K562 (cell line): ENCODE data around the gene POLR3K. TPM values are rescaled to one million over a fixed set of nuclear protein-coding genes. Genes with fewer than 3 reads are reported as not detected.

ENCODE experiments used
- ATAC-seq: fragments of 200-7000 bp; cut with Tn5 transposase; 3 replicates; pipeline ENCODE4 v1.9.1; 2020; ENCODE audit warnings: moderate library complexity
- BruUV-seq: library from RNA; stranded (reverse); fragments of 400-500 nt; replicated peaks from 2 replicates; lab custom pipeline; 2021; lab: Mats Ljungman, UMichigan
- CTCF ChIA-PET: fragments of 300-600 bp; formaldehyde crosslinking; extraction: SDS; loops from one replicate; lab custom pipeline; 2021; ENCODE audit warnings: low intra/inter-chr PET ratio; lab: Yijun Ruan, JAX
- POLR2A ChIA-PET: fragments of 300-600, 350-650 bp; sonication (Branson Sonifier 250); formaldehyde crosslinking; extraction: SDS; loops from one replicate; lab custom pipeline; 2021; ENCODE audit warnings: antibody characterized with exemption, inconsistent platforms; lab: Yijun Ruan, JAX
- DNase-seq, 4 experiments: peaks; one replicate each; pipeline versions ENCODE4 v3.0.0 to v3.0.0-alpha.2; 2011 to 2018; ENCODE audit warnings: low spot score in 3 of 4, mixed read lengths in 3 of 4; ENCODE audit errors: extremely low read depth in 1 of 4
- FAIRE-seq: peaks from 2 replicates; lab custom pipeline; 2011; peaks lifted over from hg19 to GRCh38; lab: Jason Lieb, UNC
- H2AFZ ChIP-seq: 2 replicates; pipeline ENCODE4 v1.6.0; 2011; ENCODE audit warnings: low read depth, low read length, control low read depth, inconsistent platforms
- H3K27ac ChIP-seq: fragments of 200-600 bp; 3 replicates; pipeline ENCODE4 v1.8.0; 2011; ENCODE audit warnings: low read depth, mild to moderate bottlenecking, control low read depth, inconsistent platforms, low read length, moderate library complexity, mixed read lengths; ENCODE audit errors: extremely low read depth
- H3K27me3 ChIP-seq, 2 experiments: fragments of 300-600 bp in 1 of 2; 2 replicates in 1 of 2; 3 replicates in 1 of 2; pipeline versions ENCODE4 v1.6.0 to v1.8.0; 2011; ENCODE audit warnings: inconsistent platforms in 2 of 2, low read length in 2 of 2, mild to moderate bottlenecking in 1 of 2, mixed read lengths in 1 of 2, moderate library complexity in 1 of 2; ENCODE audit not compliant: control insufficient read depth in 2 of 2, insufficient read depth in 2 of 2
- H3K36me3 ChIP-seq: fragments of 300-600 bp; 3 replicates; pipeline ENCODE4 v1.8.0; 2011; ENCODE audit warnings: mild to moderate bottlenecking, low read length, inconsistent platforms; ENCODE audit not compliant: control insufficient read depth, insufficient read depth
- H3K4me1 ChIP-seq, 2 experiments: fragments of 200-600 bp in 1 of 2; replicated peaks in 1 of 2; 2 replicates in 1 of 2; 3 replicates in 1 of 2; pipeline versions ENCODE4 v1.5.1 to v1.8.0; 2011; ENCODE audit warnings: inconsistent platforms in 2 of 2, low read length in 2 of 2, mild to moderate bottlenecking in 1 of 2, mixed read lengths in 1 of 2, moderate library complexity in 1 of 2; ENCODE audit not compliant: control insufficient read depth in 2 of 2, insufficient read depth in 2 of 2
- H3K4me2 ChIP-seq: 2 replicates; pipeline ENCODE4 v1.6.1; 2011; ENCODE audit warnings: low read length, control low read depth, inconsistent platforms, mixed read lengths; ENCODE audit not compliant: insufficient read depth
- H3K4me3 ChIP-seq: fragments of 200-600 bp; sonication (generic), shearing (Covaris generic); 2 replicates; pipeline ENCODE4 v1.5.1; 2016; ENCODE audit warnings: control low read depth, inconsistent platforms
- H3K79me2 ChIP-seq: fragments of 200-600 bp; 3 replicates; pipeline ENCODE4 v1.8.0; 2011; ENCODE audit warnings: low read length, inconsistent platforms; ENCODE audit not compliant: control insufficient read depth, insufficient read depth
- H3K9ac ChIP-seq, 2 experiments: 2 replicates each; pipeline versions ENCODE4 v1.6.0 to v1.6.1; 2011; ENCODE audit warnings: low read depth in 2 of 2, low read length in 2 of 2, control low read depth in 1 of 2, inconsistent platforms in 1 of 2, mild to moderate bottlenecking in 1 of 2, mixed read lengths in 1 of 2; ENCODE audit not compliant: insufficient read depth in 1 of 2
- H3K9me1 ChIP-seq: one replicate; pipeline ENCODE4 v1.6.0; 2011; ENCODE audit warnings: inconsistent platforms, mild to moderate bottlenecking, low read length, moderate library complexity; ENCODE audit not compliant: control insufficient read depth, insufficient read depth
- H3K9me3 ChIP-seq: replicated peaks from 2 replicates; pipeline ENCODE4 v1.5.1; 2011; ENCODE audit warnings: low read depth, low read length, inconsistent platforms; ENCODE audit not compliant: control insufficient read depth, insufficient read depth
- H4K20me1 ChIP-seq: replicated peaks from 2 replicates; pipeline ENCODE4 v1.6.1; 2011; ENCODE audit warnings: low read length, inconsistent platforms, mixed read lengths; ENCODE audit not compliant: control insufficient read depth, insufficient read depth
- CTCF ChIP-seq, 3 experiments: IDR thresholded peaks in 2 of 3; conservative IDR thresholded peaks in 1 of 3; 2 replicates each; pipeline ENCODE4 v1.5.1; 2011 to 2012; ENCODE audit warnings: low read length in 3 of 3, mild to moderate bottlenecking in 3 of 3, control low read depth in 2 of 3, improper control_type of control experiment in 1 of 3, inconsistent platforms in 1 of 3, low read depth in 1 of 3, mixed read lengths in 1 of 3, moderate library complexity in 1 of 3; ENCODE audit not compliant: insufficient read depth in 2 of 3
- DEAF1 ChIP-seq: fragments of 450-650 bp; formaldehyde crosslinking; IDR thresholded peaks from 2 replicates; pipeline ENCODE4 v1.4.0; 2020; ENCODE audit warnings: mild to moderate bottlenecking, moderate library complexity
- GABPB1 ChIP-seq: sonication (generic); formaldehyde crosslinking; IDR thresholded peaks from 2 replicates; pipeline ENCODE4 v1.8.0; 2022; ENCODE audit warnings: mild to moderate bottlenecking, missing genetic modification reagents
- HDAC3 ChIP-seq: fragments of 450-650 bp; IDR thresholded peaks from 2 replicates; pipeline ENCODE4 v1.6.1; 2018; ENCODE audit warnings: borderline replicate concordance, mild to moderate bottlenecking, moderate library complexity; ENCODE audit not compliant: partially characterized antibody
- HDAC6 ChIP-seq: IDR thresholded peaks from 2 replicates; pipeline ENCODE4 v1.6.1; 2012; ENCODE audit warnings: low read depth, mild to moderate bottlenecking, control low read depth, inconsistent platforms, low read length, moderate library complexity
- HNRNPL ChIP-seq: fragments of 200-400 bp; formaldehyde crosslinking; IDR thresholded peaks from 2 replicates; pipeline ENCODE4 v1.6.1; 2017; ENCODE audit warnings: low read depth, mild to moderate bottlenecking, low read length
- ILF3 ChIP-seq: fragments of 450-650 bp; IDR thresholded peaks from 2 replicates; pipeline ENCODE4 v1.6.1; 2018; ENCODE audit warnings: antibody characterized with exemption, mild to moderate bottlenecking, moderate library complexity, borderline replicate concordance
- MAFF ChIP-seq: IDR thresholded peaks from 2 replicates; pipeline ENCODE4 v1.6.1; 2012; ENCODE audit warnings: low read length, improper control_type of control experiment
- RBFOX2 ChIP-seq: fragments of 200-400 bp; formaldehyde crosslinking; IDR thresholded peaks from 2 replicates; pipeline ENCODE4 v1.6.1; 2017; ENCODE audit warnings: low read depth, mild to moderate bottlenecking, low read length, moderate library complexity
- RBM22 ChIP-seq: fragments of 200-400 bp; formaldehyde crosslinking; IDR thresholded peaks from 2 replicates; pipeline ENCODE4 v1.6.1; 2018; ENCODE audit warnings: low read length, low read depth; ENCODE audit not compliant: poor library complexity, severe bottlenecking
- RFX1 ChIP-seq: fragments of 450-650 bp; IDR thresholded peaks from 2 replicates; pipeline ENCODE4 v1.6.1; 2016; ENCODE audit warnings: mild to moderate bottlenecking, moderate library complexity
- SMAD4 ChIP-seq: fragments of 250-450 bp; sonication (Bioruptor Pico); conservative IDR thresholded peaks from 2 replicates; pipeline ENCODE4 v1.8.0; 2021; ENCODE audit warnings: inconsistent platforms, mild to moderate bottlenecking, moderate library complexity
- SOX6 ChIP-seq: fragments of 450-650 bp; IDR thresholded peaks from 2 replicates; pipeline ENCODE4 v1.6.1; 2014; ENCODE audit warnings: mild to moderate bottlenecking
- SRSF3 ChIP-seq: fragments of 200-400 bp; formaldehyde crosslinking; IDR thresholded peaks from 2 replicates; pipeline ENCODE4 v1.6.1; 2016; ENCODE audit warnings: mild to moderate bottlenecking, low read length, moderate library complexity; ENCODE audit not compliant: insufficient read depth
- STAG1 ChIP-seq: sonication (generic); formaldehyde crosslinking; IDR thresholded peaks from 2 replicates; pipeline ENCODE4 v1.5.0; 2020; ENCODE audit warnings: missing genetic modification reagents, borderline replicate concordance
- USF1 ChIP-seq: sonication (generic); formaldehyde crosslinking; IDR thresholded peaks from 2 replicates; pipeline ENCODE4 v1.9.0; 2022; ENCODE audit warnings: mild to moderate bottlenecking, missing genetic modification reagents
- WGBS: fragments of 100-300 bp; shearing (Covaris generic); methylation state at CpG from one replicate; pipeline ENCODE4 v1.1.6; 2016; ENCODE audit warnings: low coverage, mixed read lengths; ENCODE audit not compliant: insufficient coverage; ENCODE audit errors: missing lambda C conversion rate; 5-methylcytosine and 5-hydroxymethylcytosine counted together
- in situ Hi-C: fragments of 300-500 bp; cut with MboI; formaldehyde crosslinking; loops from 4 replicates; pipeline ENCODE4 v1.15.0; 2018; ENCODE audit warnings: inconsistent platforms, mixed read lengths
- intact Hi-C: fragments of 100-400 bp; cut with micrococcal nuclease; formaldehyde crosslinking; loops from 2 replicates; pipeline ENCODE4 v1.14.2; 2022
- polyA plus RNA-seq, 8 experiments: library from polyadenylated mRNA; depleted of rRNA in 4 of 8; stranded (reverse) in 5 of 8; unstranded in 3 of 8; fragments of >200 nt; fragmentation: Nextera tagmentation in 2 of 8; fragmentation: Illumina TruSeq in 1 of 8; extraction: Ambion mirVana in 2 of 8; extraction: Trizol in 1 of 8; gene quantifications; 2 replicates each; pipeline versions ENCODE4 v1.2.1 to v1.2.3, GENCODE V29; 2011 to 2014; ENCODE audit warnings: inconsistent platforms in 1 of 8, missing spikeins in 1 of 8
- total RNA-seq, 7 experiments: library from RNA; depleted of rRNA in 6 of 7; stranded (reverse); fragments of >200 nt in 6 of 7; fragmentation: Illumina TruSeq in 2 of 7; extraction: Trizol in 2 of 7; gene quantifications; 2 replicates each; pipeline versions ENCODE4 v1.2.1 to v1.2.3, GENCODE V29; 2011 to 2021; ENCODE audit warnings: low replicate concordance in 1 of 7

The POLR3K gene
- total and polyA plus RNA-seq, 9 of the 15 experiments (the other 6 are each of a cell fraction or from before 2014, with no cell fraction given): 42.1 to 315 (median 86.7) TPM

GRCh38 chr16:83781-84615 is 30.6 kb upstream of the POLR3K start:
- Histone ChIP-seq H3K27me3 (no peaks in the 10 kb centered on the region), H3K9me1 (peaks cover 3% of the 10 kb centered on the region), H3K4me2 (no peak overlapping the region), H3K9me3 (no peaks in the 10 kb centered on the region), H3K27ac (no peak overlapping the region), H3K4me3 (no peak overlapping the region), H3K79me2 (peaks cover 9% of the 10 kb centered on the region; the same call in 2 of the 3 replicates), H2AFZ (no peak overlapping the region), H3K9ac (peak overlapping the region in 1 of 2 experiments; percentile 65; a peak in 2 of 4 replicates), H3K36me3 (peaks cover 80% of the 10 kb centered on the region; the same call in 2 of the 3 replicates), H3K4me1 (peaks cover 0 to 52% of the 10 kb centered on the region in 2 experiments; a peak in 3 of 5 replicates), H4K20me1 (peaks cover 12% of the 10 kb centered on the region; the same call in 1 of the 2 replicates)
- DNase-seq: no peak
- ChIA-PET CTCF (no interaction called here), POLR2A (interaction anchor here (0.8 to 2.8 kb wide), 5 partner anchors 10 to 23 kb away, joined by 3 to 16 read pairs (median 4); no protein-coding TSS in a partner anchor)
- WGBS: 79% methylated on average over 19 of the region's 21 CpGs
- ATAC-seq: peak; percentile 19; the same call in 2 of the 3 replicates
- no TSS peak for BruUV-seq
- intact Hi-C loops: no loop called here
- no peak for FAIRE-seq
- in situ Hi-C loops: no loop called here
- TF ChIP-seq SRSF3: no peak
- no peak for TF ChIP-seq HDAC3
- peak; percentile 41 for TF ChIP-seq USF1 (CRISPR knock-in tag)
- TF ChIP-seq DEAF1 (CRISPR knock-in tag): no peak
- TF ChIP-seq MAFF: no peak
- TF ChIP-seq GABPB1 (CRISPR knock-in tag): no peak
- TF ChIP-seq HDAC6: no peak
- TF ChIP-seq RFX1: no peak
- 0 out of 2 replicates have a peak, but pooled peaks have one; percentile 22 for TF ChIP-seq RBFOX2
- 0 out of 6 replicates have a peak, but pooled peaks of 1 of the 3 experiments have one; percentile 11 for TF ChIP-seq CTCF (IDR thresholded peaks at IDR 0.05 in 2 of 3, conservative IDR thresholded peaks at IDR 0.05 in 1 of 3; ENCODE audit: insufficient read depth in 2 of 3, low read depth in 1 of 3, low read length in 3 of 3)
- TF ChIP-seq SMAD4 (CRISPR knock-in tag): no peak
- TF ChIP-seq ILF3: no peak
- peak; percentile 74 for TF ChIP-seq RBM22
- TF ChIP-seq SOX6: no peak
- no peak for TF ChIP-seq HNRNPL
- no peak for TF ChIP-seq STAG1 (CRISPR knock-in tag)
